HG03342 (cell line): ENCODE data around the gene MYO16.

ENCODE experiments used
- ATAC-seq: cut with Tn5 transposase; IDR thresholded peaks from one replicate; pipeline ENCODE4 v1.9.1; 2021; ENCODE audit warnings: mild to moderate bottlenecking, moderate library complexity; ENCODE audit not compliant: unreplicated experiment

MYO16 gene

GRCh38 chr13:109144693-109145437 lies 515.5 kb downstream of the MYO16 start:
- ATAC-seq: peak; percentile 15

GRCh38 chr13:109145631-109146030 lies 516.2 kb downstream of the MYO16 start:
- ATAC-seq: peak; percentile 94

GRCh38 chr13:109146393-109146792 lies 517.0 kb downstream of the MYO16 start:
- ATAC-seq: no peak

- ATAC-seq: no peak
These were observed 517.7 kb downstream of the MYO16 start for GRCh38 chr13:109146912-109147647.

GRCh38 chr13:109148243-109148642 lies 518.8 kb downstream of the MYO16 start:
- ATAC-seq: no peak

GRCh38 chr13:109150696-109151095 lies 521.3 kb downstream of the MYO16 start:
- no peak for ATAC-seq

- no peak for ATAC-seq
These were observed 521.8 kb downstream of the MYO16 start for GRCh38 chr13:109151255-109151654.

GRCh38 chr13:109151696-109152095 lies 522.3 kb downstream of the MYO16 start:
- ATAC-seq: no peak

GRCh38 chr13:109152311-109152820 lies 523.0 kb downstream of the MYO16 start:
- ATAC-seq: no peak

- no peak for ATAC-seq
These were observed 523.5 kb downstream of the MYO16 start for GRCh38 chr13:109152941-109153340.

- no peak for ATAC-seq
These were observed 524.7 kb downstream of the MYO16 start for GRCh38 chr13:109154146-109154545.

- no peak for ATAC-seq
These were observed 525.1 kb downstream of the MYO16 start for GRCh38 chr13:109154546-109154945.

- ATAC-seq: no peak
These were observed 525.8 kb downstream of the MYO16 start for GRCh38 chr13:109154966-109155761.

- ATAC-seq: no peak
These were observed 526.9 kb downstream of the MYO16 start for GRCh38 chr13:109156181-109156935.

GRCh38 chr13:109157275-109157674 lies 527.9 kb downstream of the MYO16 start:
- no peak for ATAC-seq

- no peak for ATAC-seq
These were observed 529.0 kb downstream of the MYO16 start for GRCh38 chr13:109158383-109158782.

- no peak for ATAC-seq
These were observed 530.4 kb downstream of the MYO16 start for GRCh38 chr13:109159650-109160309.

- peak; percentile 42 for ATAC-seq
These were observed 530.9 kb downstream of the MYO16 start for GRCh38 chr13:109160357-109160756.

GRCh38 chr13:109160887-109161669 lies 531.7 kb downstream of the MYO16 start:
- ATAC-seq: peak; percentile 28
